ENCODE data around the gene NDUFS6.

- TF ChIP-seq CTCF (IDR thresholded peaks at IDR 0.05; ENCODE audit: insufficient read depth, low read depth, low read length): no peak
- TF ChIP-seq EZH2 (IDR thresholded peaks at IDR 0.05; ENCODE audit: insufficient read depth, low read length): no peak
Measured at GRCh38 chr5:1807451-1808185, 6.4 kb downstream of the NDUFS6 start.

Measured in astrocyte (in vitro differentiated cells and primary cell).